Kidney (tissue), 14 donors: ENCODE results near the gene COL4A2. TPM values are rescaled to one million over a fixed set of nuclear protein-coding genes. Genes with fewer than 3 reads are reported as not detected.

Source experiments
- DNase-seq, 5 donors: peaks; one replicate each; pipeline ENCODE4 v3.0.0-alpha.2; 2013 to 2020
- FAIRE-seq: peaks from 2 replicates; lab custom pipeline; 2012; peaks lifted over from hg19 to GRCh38; lab: Jason Lieb, UNC
- H3K27ac ChIP-seq, 2 donors: one replicate each; pipeline ENCODE4 v1.7.0; 2013; ENCODE audit warnings: low read depth in 2 of 2, low read length in 2 of 2, inconsistent platforms in 1 of 2
- H3K27me3 ChIP-seq: one replicate; pipeline ENCODE4 v1.7.1; 2013; ENCODE audit warnings: low read length, inconsistent platforms; ENCODE audit not compliant: control insufficient read depth, insufficient read depth
- H3K36me3 ChIP-seq, 3 donors: one replicate each; pipeline versions ENCODE4 v1.7.0 to v1.7.1; 2013; ENCODE audit warnings: low read length in 3 of 3, control low read depth in 1 of 3, inconsistent platforms in 1 of 3; ENCODE audit not compliant: insufficient read depth in 3 of 3, control insufficient read depth in 2 of 3
- H3K4me1 ChIP-seq, 3 donors: one replicate each; pipeline versions ENCODE4 v1.7.0 to v1.7.1; 2013; ENCODE audit warnings: low read length in 3 of 3, inconsistent platforms in 1 of 3, low read depth in 1 of 3; ENCODE audit not compliant: control insufficient read depth in 2 of 3, insufficient read depth in 2 of 3
- H3K4me3 ChIP-seq, 3 donors: one replicate each; pipeline versions ENCODE4 v1.7.0 to v1.8.1; 2013; ENCODE audit warnings: low read length in 3 of 3, control low read depth in 1 of 3, inconsistent platforms in 1 of 3
- H3K9ac ChIP-seq, 3 donors: one replicate each; pipeline versions ENCODE4 v1.7.0 to v1.7.1; 2013; ENCODE audit warnings: low read length in 3 of 3, control low read depth in 1 of 3, inconsistent platforms in 1 of 3
- H3K9me3 ChIP-seq, 3 donors: one replicate each; pipeline versions ENCODE4 v1.7.0 to v1.7.1; 2013; ENCODE audit warnings: low read length in 3 of 3, control low read depth in 1 of 3, inconsistent platforms in 1 of 3; ENCODE audit not compliant: control insufficient read depth in 2 of 3, insufficient read depth in 1 of 3
- intact Hi-C: fragments of 100-400 bp; cut with DNase I; formaldehyde crosslinking; loops from one replicate; pipeline ENCODE4 v1.11.1; 2022
- polyA plus RNA-seq: library from polyadenylated mRNA; stranded (reverse); fragments of 350-450 nt; fragmentation: Illumina TruSeq; extraction: RNeasy Lipid Tissue Mini Kit (QIAGEN cat#74804); gene quantifications from one replicate; pipeline ENCODE4 v1.2.3, GENCODE V29; 2014; ENCODE audit warnings: low read depth, low replicate concordance; ENCODE audit not compliant: insufficient read depth
- total RNA-seq: library from RNA; stranded (reverse); fragmentation: NEBNext Ultra II Directional; extraction: Animal tissue kit (Norgen Biotek cat#: 25700); gene quantifications from one replicate; pipeline ENCODE4 v1.2.1, GENCODE V29; 2021
- TF ChIP-seq, protein P1 (sequence below): IDR thresholded peaks from 3 replicates; pipeline ENCODE4 v1.5.1; 2012; ENCODE audit warnings: mild to moderate bottlenecking, moderate library complexity, borderline replicate concordance; ENCODE audit not compliant: insufficient read depth; ENCODE audit errors: extremely low read depth
- donor health status: control.
- donor health status: control.
- donor health status: control.
- donor health status: control.
- donor health status: control.
- donor health status: DM: yes; HTN: yes; CAD: no.
- donor health status: Normal renal cell carcinoma (clear cell type).

Gene COL4A2
- total and polyA plus RNA-seq, 2 donors from 2014 or later, result 126 to 265 TPM

- no peak overlapping the region for H3K9ac ChIP-seq
- H3K36me3 ChIP-seq, result peaks cover 7 to 34% (median 29%) of the 10 kb centered on the region in 3 donors
- DNase-seq, result peak in 1 of 5 donors; percentile 56
- H3K27me3 ChIP-seq, result no peaks in the 10 kb centered on the region
- H3K4me3 ChIP-seq, result no peak overlapping the region
- no peak for FAIRE-seq
- no peaks in the 10 kb centered on the region for H3K9me3 ChIP-seq
- intact Hi-C loops, result no loop called here
- TF ChIP-seq, protein P1, sequence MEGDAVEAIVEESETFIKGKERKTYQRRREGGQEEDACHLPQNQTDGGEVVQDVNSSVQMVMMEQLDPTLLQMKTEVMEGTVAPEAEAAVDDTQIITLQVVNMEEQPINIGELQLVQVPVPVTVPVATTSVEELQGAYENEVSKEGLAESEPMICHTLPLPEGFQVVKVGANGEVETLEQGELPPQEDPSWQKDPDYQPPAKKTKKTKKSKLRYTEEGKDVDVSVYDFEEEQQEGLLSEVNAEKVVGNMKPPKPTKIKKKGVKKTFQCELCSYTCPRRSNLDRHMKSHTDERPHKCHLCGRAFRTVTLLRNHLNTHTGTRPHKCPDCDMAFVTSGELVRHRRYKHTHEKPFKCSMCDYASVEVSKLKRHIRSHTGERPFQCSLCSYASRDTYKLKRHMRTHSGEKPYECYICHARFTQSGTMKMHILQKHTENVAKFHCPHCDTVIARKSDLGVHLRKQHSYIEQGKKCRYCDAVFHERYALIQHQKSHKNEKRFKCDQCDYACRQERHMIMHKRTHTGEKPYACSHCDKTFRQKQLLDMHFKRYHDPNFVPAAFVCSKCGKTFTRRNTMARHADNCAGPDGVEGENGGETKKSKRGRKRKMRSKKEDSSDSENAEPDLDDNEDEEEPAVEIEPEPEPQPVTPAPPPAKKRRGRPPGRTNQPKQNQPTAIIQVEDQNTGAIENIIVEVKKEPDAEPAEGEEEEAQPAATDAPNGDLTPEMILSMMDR, result no peak
- H3K4me1 ChIP-seq, result peaks cover 0 to 27% (median 26%) of the 10 kb centered on the region in 3 donors
- no peak overlapping the region for H3K27ac ChIP-seq
Measured at GRCh38 chr13:110503979-110504499, 197.0 kb downstream of the COL4A2 start.

GRCh38 chr13:110505594-110505993 lies 198.5 kb downstream of the COL4A2 start:
- Histone ChIP-seq H3K4me3 (no peak overlapping the region), H3K4me1 (peaks cover 0 to 31% (median 27%) of the 10 kb centered on the region in 3 donors), H3K36me3 (peaks cover 4 to 36% (median 30%) of the 10 kb centered on the region in 3 donors), H3K27ac (peak overlapping the region; percentile 90 to 95), H3K27me3 (no peaks in the 10 kb centered on the region), H3K9ac (no peak overlapping the region), H3K9me3 (no peaks in the 10 kb centered on the region)
- TF ChIP-seq, protein P1, result no peak
- peak in 1 of 5 donors; percentile 57 for DNase-seq
- no peak for FAIRE-seq
- intact Hi-C loops, result no loop called here

- peak in 1 of 5 donors; percentile 78 for DNase-seq
- intact Hi-C loops, result no loop called here
- FAIRE-seq, result no peak
Measured at GRCh38 chr13:110506396-110506795, 199.3 kb downstream of the COL4A2 start.

More at GRCh38 chr13:110506396-110506795, 199.3 kb downstream of the COL4A2 start:
- Histone ChIP-seq H3K4me3 (no peak overlapping the region), H3K9me3 (no peaks in the 10 kb centered on the region), H3K9ac (peak overlapping the region in 1 of 3 donors; percentile 53), H3K36me3 (peaks cover 3 to 36% (median 26%) of the 10 kb centered on the region in 3 donors), H3K4me1 (peaks cover 0 to 31% (median 27%) of the 10 kb centered on the region in 3 donors), H3K27ac (peak overlapping the region; percentile 90 to 95), H3K27me3 (no peaks in the 10 kb centered on the region)
- TF ChIP-seq, protein P1, result no peak
